ENCODE data around the gene HOMER1.
A peak's percentile ranks its signal among the peaks of the same experiment; 100 is the strongest.

The HOMER1 gene

DNA sequence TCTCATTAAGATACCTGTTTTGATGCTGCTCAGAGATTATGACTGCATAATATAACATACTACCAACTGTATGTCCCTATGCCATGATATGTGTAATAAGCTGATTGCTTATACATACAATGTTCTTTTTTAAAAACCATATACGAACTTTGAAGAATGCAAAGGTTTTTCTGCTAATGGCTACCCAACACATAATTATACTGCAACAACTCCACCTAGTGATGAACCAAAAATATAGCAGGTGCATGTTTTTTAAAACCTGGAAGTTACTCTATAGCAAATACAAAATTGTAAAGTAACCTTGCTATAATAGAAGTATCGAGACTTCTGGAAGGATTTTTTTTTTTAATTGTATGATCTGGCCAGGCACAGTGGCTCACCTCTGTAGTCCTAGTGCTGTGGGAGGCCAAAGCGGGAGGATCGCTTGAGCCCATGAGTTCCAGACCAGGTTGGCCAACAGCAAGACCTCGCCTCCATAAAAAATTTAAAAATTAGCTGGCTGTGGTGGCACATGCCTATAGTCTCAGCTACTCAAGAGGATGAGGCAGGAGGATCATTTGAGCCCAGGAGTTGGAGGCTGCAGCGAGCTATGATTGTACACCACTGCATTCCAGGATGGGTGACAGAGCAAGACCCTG, 49.1 kb downstream of the HOMER1 start:
- DNase-seq (ENCODE audit: low read depth): peak; percentile 11

GRCh38 chr5:79464278-79464677, 49.7 kb downstream of the HOMER1 start:
- TF ChIP-seq CTCF (IDR thresholded peaks at IDR 0.05; ENCODE audit: control insufficient read depth, extremely low read depth, insufficient read depth): no peak
- no peak for DNase-seq (ENCODE audit: low read depth)
- no peak overlapping the region for H3K4me3 ChIP-seq (ENCODE audit: low read depth, low read length)

More for the DNA sequence above, 49.1 kb downstream of the HOMER1 start:
- TF ChIP-seq CTCF (IDR thresholded peaks at IDR 0.05; ENCODE audit: control insufficient read depth, extremely low read depth, insufficient read depth): peak; percentile 57
- H3K4me3 ChIP-seq (ENCODE audit: low read depth, low read length): no peak overlapping the region

DNA sequence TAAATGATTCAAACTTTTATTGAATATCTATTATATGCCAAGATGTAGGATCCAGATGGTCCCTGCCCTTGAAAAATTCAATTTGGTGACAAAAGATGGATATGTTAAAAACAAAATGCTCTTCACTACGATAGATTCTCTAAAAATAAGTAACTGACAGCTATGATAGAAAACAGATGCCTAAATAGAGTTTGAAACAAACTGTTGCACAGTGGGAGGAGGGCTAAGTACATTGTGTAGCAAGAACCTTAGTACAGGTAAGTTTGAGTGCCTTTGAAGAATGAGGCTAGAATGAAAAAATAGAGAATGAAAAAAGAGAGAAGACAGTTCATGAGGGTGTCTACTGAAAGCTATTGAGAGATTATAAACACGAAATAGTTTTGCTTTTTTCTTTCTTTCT, 54.3 kb downstream of the HOMER1 start:
- no peak for TF ChIP-seq CTCF (IDR thresholded peaks at IDR 0.05; ENCODE audit: control insufficient read depth, extremely low read depth, insufficient read depth)
- no peak for DNase-seq (ENCODE audit: low read depth)
- no peak overlapping the region for H3K4me3 ChIP-seq (ENCODE audit: low read depth, low read length)

DNA sequence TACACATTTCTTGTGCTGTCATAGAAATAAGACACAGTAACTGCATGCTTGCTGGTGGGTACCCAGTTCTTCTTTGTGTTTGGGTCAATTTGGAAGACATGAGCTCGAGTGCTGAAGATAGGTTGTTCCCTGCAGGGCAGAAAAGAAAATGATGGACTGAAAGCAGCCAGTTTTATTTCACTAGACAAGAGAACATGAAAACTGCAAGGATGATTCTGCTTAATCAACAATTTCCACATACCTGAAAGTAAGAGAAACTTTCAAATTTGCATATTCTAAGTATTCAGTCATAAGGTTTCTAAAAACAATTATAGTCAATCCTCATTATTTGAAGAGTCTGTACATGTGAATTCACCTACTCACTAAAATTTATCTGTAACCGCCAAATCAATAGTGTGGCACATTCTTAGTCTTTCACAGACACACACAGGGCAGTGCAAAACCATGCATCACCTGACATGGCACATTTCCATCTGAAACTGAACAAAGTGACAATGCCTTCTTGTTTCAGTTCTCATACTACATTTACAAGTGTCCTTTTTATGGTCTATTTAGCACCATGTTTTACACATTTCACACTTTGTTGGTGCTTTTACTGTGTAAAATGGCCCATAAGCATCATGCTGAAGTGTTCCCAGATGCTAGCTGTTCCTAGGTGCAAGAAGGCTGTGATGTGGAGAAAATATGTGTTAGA, 56.9 kb downstream of the HOMER1 start:
- H3K4me3 ChIP-seq (ENCODE audit: low read depth, low read length): no peak overlapping the region
- no peak for DNase-seq (ENCODE audit: low read depth)
- no peak for TF ChIP-seq CTCF (IDR thresholded peaks at IDR 0.05; ENCODE audit: control insufficient read depth, extremely low read depth, insufficient read depth)

GRCh38 chr5:79456400-79456799, 57.5 kb downstream of the HOMER1 start:
- DNase-seq (ENCODE audit: low read depth): no peak
- no peak for TF ChIP-seq CTCF (IDR thresholded peaks at IDR 0.05; ENCODE audit: control insufficient read depth, extremely low read depth, insufficient read depth)
- no peak overlapping the region for H3K4me3 ChIP-seq (ENCODE audit: low read depth, low read length)

- TF ChIP-seq CTCF (IDR thresholded peaks at IDR 0.05; ENCODE audit: control insufficient read depth, extremely low read depth, insufficient read depth): no peak
- no peak overlapping the region for H3K4me3 ChIP-seq (ENCODE audit: low read depth, low read length)
- no peak for DNase-seq (ENCODE audit: low read depth)
Measured at GRCh38 chr5:79454043-79454442, 59.9 kb downstream of the HOMER1 start.

All from LNCaP clone FGC (cell line).